ENCODE results near the gene CCND3.

- TF ChIP-seq CHD2 (IDR thresholded peaks at IDR 0.05; ENCODE audit: low read length, partially characterized antibody) = no peak
- no peak for TF ChIP-seq CTCF (IDR thresholded peaks at IDR 0.05)
- no peak for TF ChIP-seq POLR2A (IDR thresholded peaks at IDR 0.05; ENCODE audit: low read length)
- TF ChIP-seq PHF8 (IDR thresholded peaks at IDR 0.05; ENCODE audit: borderline replicate concordance, low read depth) = no peak
- no peak for TF ChIP-seq SMC3 (IDR thresholded peaks at IDR 0.05)
- no peak for TF ChIP-seq CEBPB (IDR thresholded peaks at IDR 0.05)
- TF ChIP-seq EP300 (IDR thresholded peaks at IDR 0.05) = no peak
- no peak for TF ChIP-seq ESRRA (IDR thresholded peaks at IDR 0.05; ENCODE audit: borderline replicate concordance, low read length)
- no peak for TF ChIP-seq ZFP36 (IDR thresholded peaks at IDR 0.05; ENCODE audit: borderline replicate concordance, partially characterized antibody)
- no peak for TF ChIP-seq ZC3H11A (IDR thresholded peaks at IDR 0.05)
- TF ChIP-seq E2F6 (IDR thresholded peaks at IDR 0.05; ENCODE audit: borderline replicate concordance, low read depth) = no peak
- TF ChIP-seq MYC (IDR thresholded peaks at IDR 0.05; ENCODE audit: borderline replicate concordance, low read length) = no peak
These were observed 48.6 kb downstream of the CCND3 start for GRCh38 chr6:41892921-41893564.

Measured in A549 (cell line).